HL-60 (cell line): ENCODE measurements around the gene CD247.

Experiments
- DNase-seq, 2 experiments: peaks; one replicate each; pipeline ENCODE4 v3.0.0-alpha.2; 2010 to 2020; ENCODE audit warnings: low read depth in 1 of 2, low spot score in 1 of 2
- H3K27ac ChIP-seq: fragments of 250-450 bp; sonication (Bioruptor Pico); replicated peaks from 2 replicates; pipeline ENCODE4 v1.5.1; 2020; ENCODE audit warnings: mild to moderate bottlenecking, moderate library complexity
- H3K27me3 ChIP-seq: fragments of 250-450 bp; sonication (Bioruptor Pico); 2 replicates; pipeline ENCODE4 v1.5.1; 2021; ENCODE audit warnings: mild to moderate bottlenecking, moderate library complexity; ENCODE audit not compliant: insufficient read depth, poor library complexity, severe bottlenecking
- H3K4me3 ChIP-seq: replicated peaks from 2 replicates; pipeline ENCODE4 v1.5.1; 2011; ENCODE audit warnings: mild to moderate bottlenecking, control low read depth, low read length; ENCODE audit not compliant: insufficient read depth
- GABPA ChIP-seq: IDR thresholded peaks from 2 replicates; pipeline ENCODE4 v1.6.1; 2012; ENCODE audit warnings: low read depth
- POLR2AphosphoS5 ChIP-seq: IDR thresholded peaks from 2 replicates; pipeline ENCODE4 v1.6.1; 2012; ENCODE audit warnings: low read depth
- SPI1 ChIP-seq: IDR thresholded peaks from 2 replicates; pipeline ENCODE4 v1.6.1; 2012; ENCODE audit warnings: low read depth, mild to moderate bottlenecking, borderline replicate concordance
- TF ChIP-seq, protein P1 (sequence below): IDR thresholded peaks from one replicate; pipeline ENCODE4 v1.5.1; 2011; ENCODE audit warnings: low read length, control low read depth, inconsistent platforms; ENCODE audit not compliant: insufficient read depth
- TF ChIP-seq, protein P2 (sequence below): IDR thresholded peaks from 2 replicates; pipeline ENCODE4 v1.6.1; 2012; ENCODE audit warnings: low read depth; ENCODE audit not compliant: insufficient replicate concordance

CD247 gene

DNA sequence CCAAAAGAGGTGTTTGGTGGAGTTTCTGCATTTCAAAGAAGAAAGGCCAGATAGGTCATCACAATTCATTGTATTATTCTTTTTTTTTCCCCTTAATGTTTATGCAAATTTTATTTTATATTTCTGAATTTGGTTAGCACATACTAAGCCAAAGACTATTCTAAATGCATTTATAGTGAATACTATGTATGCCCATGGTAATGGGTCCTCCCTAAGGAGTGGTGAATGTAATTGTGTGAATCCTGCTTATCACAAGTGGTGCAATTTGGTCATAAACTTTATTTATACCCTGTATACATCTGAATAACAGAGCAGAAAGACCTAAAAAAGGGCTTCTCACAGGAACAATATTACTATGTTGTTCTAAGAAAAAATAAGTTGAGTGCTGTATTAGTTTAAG is 99.1 kb downstream of the CD247 start:
- no peak for TF ChIP-seq POLR2AphosphoS5
- no peak for TF ChIP-seq SPI1
- TF ChIP-seq, protein P1, sequence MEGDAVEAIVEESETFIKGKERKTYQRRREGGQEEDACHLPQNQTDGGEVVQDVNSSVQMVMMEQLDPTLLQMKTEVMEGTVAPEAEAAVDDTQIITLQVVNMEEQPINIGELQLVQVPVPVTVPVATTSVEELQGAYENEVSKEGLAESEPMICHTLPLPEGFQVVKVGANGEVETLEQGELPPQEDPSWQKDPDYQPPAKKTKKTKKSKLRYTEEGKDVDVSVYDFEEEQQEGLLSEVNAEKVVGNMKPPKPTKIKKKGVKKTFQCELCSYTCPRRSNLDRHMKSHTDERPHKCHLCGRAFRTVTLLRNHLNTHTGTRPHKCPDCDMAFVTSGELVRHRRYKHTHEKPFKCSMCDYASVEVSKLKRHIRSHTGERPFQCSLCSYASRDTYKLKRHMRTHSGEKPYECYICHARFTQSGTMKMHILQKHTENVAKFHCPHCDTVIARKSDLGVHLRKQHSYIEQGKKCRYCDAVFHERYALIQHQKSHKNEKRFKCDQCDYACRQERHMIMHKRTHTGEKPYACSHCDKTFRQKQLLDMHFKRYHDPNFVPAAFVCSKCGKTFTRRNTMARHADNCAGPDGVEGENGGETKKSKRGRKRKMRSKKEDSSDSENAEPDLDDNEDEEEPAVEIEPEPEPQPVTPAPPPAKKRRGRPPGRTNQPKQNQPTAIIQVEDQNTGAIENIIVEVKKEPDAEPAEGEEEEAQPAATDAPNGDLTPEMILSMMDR, result no peak
- TF ChIP-seq GABPA, result no peak
- TF ChIP-seq, protein P2, sequence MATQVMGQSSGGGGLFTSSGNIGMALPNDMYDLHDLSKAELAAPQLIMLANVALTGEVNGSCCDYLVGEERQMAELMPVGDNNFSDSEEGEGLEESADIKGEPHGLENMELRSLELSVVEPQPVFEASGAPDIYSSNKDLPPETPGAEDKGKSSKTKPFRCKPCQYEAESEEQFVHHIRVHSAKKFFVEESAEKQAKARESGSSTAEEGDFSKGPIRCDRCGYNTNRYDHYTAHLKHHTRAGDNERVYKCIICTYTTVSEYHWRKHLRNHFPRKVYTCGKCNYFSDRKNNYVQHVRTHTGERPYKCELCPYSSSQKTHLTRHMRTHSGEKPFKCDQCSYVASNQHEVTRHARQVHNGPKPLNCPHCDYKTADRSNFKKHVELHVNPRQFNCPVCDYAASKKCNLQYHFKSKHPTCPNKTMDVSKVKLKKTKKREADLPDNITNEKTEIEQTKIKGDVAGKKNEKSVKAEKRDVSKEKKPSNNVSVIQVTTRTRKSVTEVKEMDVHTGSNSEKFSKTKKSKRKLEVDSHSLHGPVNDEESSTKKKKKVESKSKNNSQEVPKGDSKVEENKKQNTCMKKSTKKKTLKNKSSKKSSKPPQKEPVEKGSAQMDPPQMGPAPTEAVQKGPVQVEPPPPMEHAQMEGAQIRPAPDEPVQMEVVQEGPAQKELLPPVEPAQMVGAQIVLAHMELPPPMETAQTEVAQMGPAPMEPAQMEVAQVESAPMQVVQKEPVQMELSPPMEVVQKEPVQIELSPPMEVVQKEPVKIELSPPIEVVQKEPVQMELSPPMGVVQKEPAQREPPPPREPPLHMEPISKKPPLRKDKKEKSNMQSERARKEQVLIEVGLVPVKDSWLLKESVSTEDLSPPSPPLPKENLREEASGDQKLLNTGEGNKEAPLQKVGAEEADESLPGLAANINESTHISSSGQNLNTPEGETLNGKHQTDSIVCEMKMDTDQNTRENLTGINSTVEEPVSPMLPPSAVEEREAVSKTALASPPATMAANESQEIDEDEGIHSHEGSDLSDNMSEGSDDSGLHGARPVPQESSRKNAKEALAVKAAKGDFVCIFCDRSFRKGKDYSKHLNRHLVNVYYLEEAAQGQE, result no peak
- Histone ChIP-seq H3K27me3 (no peaks in the 10 kb centered on the region), H3K27ac (no peak overlapping the region), H3K4me3 (no peak overlapping the region)
- DNase-seq, result no peak

DNA sequence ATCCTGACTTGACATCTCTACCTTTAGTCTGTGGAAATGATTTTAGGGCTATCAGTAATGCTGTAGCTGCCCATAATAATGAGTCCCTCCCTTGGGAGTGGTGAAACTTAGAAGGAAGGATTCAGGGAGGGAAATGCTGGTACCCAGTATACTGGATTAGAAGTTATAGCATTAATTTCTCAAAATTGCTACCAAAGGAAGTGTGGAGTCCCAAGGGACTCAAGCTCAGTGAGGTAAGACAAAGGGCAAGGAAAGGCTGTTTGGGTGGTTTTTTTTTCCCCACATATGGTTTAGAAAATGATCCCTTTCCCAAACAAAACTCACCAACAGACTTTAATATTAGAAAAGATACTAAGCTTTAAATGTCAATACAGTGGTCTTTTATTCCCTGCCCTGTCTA is 99.9 kb downstream of the CD247 start:
- Histone ChIP-seq H3K4me3 (no peak overlapping the region), H3K27me3 (no peaks in the 10 kb centered on the region), H3K27ac (no peak overlapping the region)
- TF ChIP-seq GABPA (no peak), SPI1 (no peak), POLR2AphosphoS5 (no peak)
- TF ChIP-seq, protein P2, result no peak
- TF ChIP-seq, protein P1, result no peak
- DNase-seq, result no peak

DNA sequence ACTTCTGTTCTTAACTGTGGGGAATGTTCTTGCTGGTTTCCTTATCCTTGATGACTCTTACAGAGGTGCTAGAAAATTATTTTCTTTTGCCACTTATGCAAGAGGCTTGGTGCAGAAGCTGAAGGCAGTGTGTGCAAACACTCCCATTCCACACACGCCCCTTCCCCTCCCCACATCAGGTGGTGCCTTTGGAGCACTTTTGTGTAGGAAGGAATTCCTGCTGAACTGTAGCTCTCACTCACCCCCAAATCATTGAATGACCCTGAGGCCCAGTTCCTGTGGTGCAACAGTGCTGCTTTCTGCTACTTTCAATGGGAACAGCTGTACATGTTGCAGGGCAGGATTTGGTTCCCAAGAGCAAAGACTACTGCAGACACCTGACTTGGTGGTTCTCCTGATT is 101.8 kb downstream of the CD247 start:
- no peak overlapping the region for H3K4me3 ChIP-seq
- DNase-seq, result no peak
- TF ChIP-seq GABPA (no peak), SPI1 (no peak), POLR2AphosphoS5 (no peak)
- TF ChIP-seq, protein P2, result no peak
- TF ChIP-seq, protein P1, result no peak
- H3K27ac ChIP-seq, result no peak overlapping the region
- no peaks in the 10 kb centered on the region for H3K27me3 ChIP-seq
